Kidney (tissue), 14 donors: Measurements from ENCODE around the gene AGXT. TPM values are rescaled to one million over a fixed set of nuclear protein-coding genes. Genes with fewer than 3 reads are reported as not detected.

Experiments used
- DNase-seq, 5 donors: peaks; one replicate each; pipeline ENCODE4 v3.0.0-alpha.2; 2013 to 2020
- FAIRE-seq: peaks from 2 replicates; lab custom pipeline; 2012; peaks lifted over from hg19 to GRCh38; lab: Jason Lieb, UNC
- H3K27ac ChIP-seq, 2 donors: one replicate each; pipeline ENCODE4 v1.7.0; 2013; ENCODE audit warnings: low read depth in 2 of 2, low read length in 2 of 2, inconsistent platforms in 1 of 2
- H3K27me3 ChIP-seq: one replicate; pipeline ENCODE4 v1.7.1; 2013; ENCODE audit warnings: low read length, inconsistent platforms; ENCODE audit not compliant: control insufficient read depth, insufficient read depth
- H3K36me3 ChIP-seq, 3 donors: one replicate each; pipeline versions ENCODE4 v1.7.0 to v1.7.1; 2013; ENCODE audit warnings: low read length in 3 of 3, control low read depth in 1 of 3, inconsistent platforms in 1 of 3; ENCODE audit not compliant: insufficient read depth in 3 of 3, control insufficient read depth in 2 of 3
- H3K4me1 ChIP-seq, 3 donors: one replicate each; pipeline versions ENCODE4 v1.7.0 to v1.7.1; 2013; ENCODE audit warnings: low read length in 3 of 3, inconsistent platforms in 1 of 3, low read depth in 1 of 3; ENCODE audit not compliant: control insufficient read depth in 2 of 3, insufficient read depth in 2 of 3
- H3K4me3 ChIP-seq, 3 donors: one replicate each; pipeline versions ENCODE4 v1.7.0 to v1.8.1; 2013; ENCODE audit warnings: low read length in 3 of 3, control low read depth in 1 of 3, inconsistent platforms in 1 of 3
- H3K9ac ChIP-seq, 3 donors: one replicate each; pipeline versions ENCODE4 v1.7.0 to v1.7.1; 2013; ENCODE audit warnings: low read length in 3 of 3, control low read depth in 1 of 3, inconsistent platforms in 1 of 3
- H3K9me3 ChIP-seq, 3 donors: one replicate each; pipeline versions ENCODE4 v1.7.0 to v1.7.1; 2013; ENCODE audit warnings: low read length in 3 of 3, control low read depth in 1 of 3, inconsistent platforms in 1 of 3; ENCODE audit not compliant: control insufficient read depth in 2 of 3, insufficient read depth in 1 of 3
- intact Hi-C: fragments of 100-400 bp; cut with DNase I; formaldehyde crosslinking; loops from one replicate; pipeline ENCODE4 v1.11.1; 2022
- polyA plus RNA-seq: library from polyadenylated mRNA; stranded (reverse); fragments of 350-450 nt; fragmentation: Illumina TruSeq; extraction: RNeasy Lipid Tissue Mini Kit (QIAGEN cat#74804); gene quantifications from one replicate; pipeline ENCODE4 v1.2.3, GENCODE V29; 2014; ENCODE audit warnings: low read depth, low replicate concordance; ENCODE audit not compliant: insufficient read depth
- total RNA-seq: library from RNA; stranded (reverse); fragmentation: NEBNext Ultra II Directional; extraction: Animal tissue kit (Norgen Biotek cat#: 25700); gene quantifications from one replicate; pipeline ENCODE4 v1.2.1, GENCODE V29; 2021
- TF ChIP-seq, protein P1 (sequence below): IDR thresholded peaks from 3 replicates; pipeline ENCODE4 v1.5.1; 2012; ENCODE audit warnings: mild to moderate bottlenecking, moderate library complexity, borderline replicate concordance; ENCODE audit not compliant: insufficient read depth; ENCODE audit errors: extremely low read depth
- donor health status: control.
- donor health status: control.
- donor health status: control.
- donor health status: control.
- donor health status: control.
- donor health status: DM: yes; HTN: yes; CAD: no.
- donor health status: Normal renal cell carcinoma (clear cell type).

Gene AGXT
- total and polyA plus RNA-seq, 2 donors from 2014 or later, result 0.09 to 12.5 TPM

DNA sequence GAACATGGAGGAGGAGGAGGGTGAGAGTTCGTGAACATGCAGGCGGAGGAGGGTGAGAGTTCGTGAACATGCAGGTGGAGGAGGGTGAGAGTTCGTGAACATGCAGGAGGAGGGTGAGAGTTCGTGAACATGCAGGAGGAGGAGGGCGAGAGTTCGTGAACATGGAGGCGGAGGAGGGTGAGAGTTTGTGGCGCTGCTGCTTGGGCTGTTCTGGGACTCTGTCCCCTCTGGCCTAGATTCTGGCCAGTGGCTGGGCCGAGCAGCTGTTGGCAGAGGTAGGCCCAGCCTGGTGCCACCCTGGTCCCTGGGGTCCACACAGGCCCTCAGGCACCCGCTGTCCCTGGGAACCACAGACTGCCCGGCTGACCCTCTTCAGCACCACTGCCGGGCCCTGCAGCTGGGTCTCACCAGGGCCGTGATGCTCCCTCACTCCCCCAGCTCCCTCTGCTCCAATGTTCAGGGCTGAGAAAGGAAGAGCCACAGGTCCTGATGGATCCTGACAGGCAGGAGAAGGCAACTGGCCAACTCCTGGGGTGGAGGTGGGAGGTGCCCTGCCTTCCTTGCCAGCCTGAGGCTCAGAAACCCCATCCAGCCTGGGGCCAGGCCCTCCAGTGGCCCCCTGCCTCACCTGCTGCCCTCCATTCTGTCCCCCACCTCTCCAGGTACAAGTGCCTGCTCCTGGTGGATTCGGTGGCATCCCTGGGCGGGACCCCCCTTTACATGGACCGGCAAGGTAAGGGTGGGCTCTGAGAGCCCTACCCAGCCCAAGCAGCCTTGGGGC is 3.9 kb downstream of the AGXT start:
- H3K9me3 ChIP-seq, result no peaks in the 10 kb centered on the region
- peak in 2 of 5 donors; percentile 31 to 65 for DNase-seq
- intact Hi-C loops, result no loop called here
- no peaks in the 10 kb centered on the region for H3K27me3 ChIP-seq
- no peaks in the 10 kb centered on the region for H3K36me3 ChIP-seq
- no peak overlapping the region for H3K27ac ChIP-seq
- TF ChIP-seq, protein P1, sequence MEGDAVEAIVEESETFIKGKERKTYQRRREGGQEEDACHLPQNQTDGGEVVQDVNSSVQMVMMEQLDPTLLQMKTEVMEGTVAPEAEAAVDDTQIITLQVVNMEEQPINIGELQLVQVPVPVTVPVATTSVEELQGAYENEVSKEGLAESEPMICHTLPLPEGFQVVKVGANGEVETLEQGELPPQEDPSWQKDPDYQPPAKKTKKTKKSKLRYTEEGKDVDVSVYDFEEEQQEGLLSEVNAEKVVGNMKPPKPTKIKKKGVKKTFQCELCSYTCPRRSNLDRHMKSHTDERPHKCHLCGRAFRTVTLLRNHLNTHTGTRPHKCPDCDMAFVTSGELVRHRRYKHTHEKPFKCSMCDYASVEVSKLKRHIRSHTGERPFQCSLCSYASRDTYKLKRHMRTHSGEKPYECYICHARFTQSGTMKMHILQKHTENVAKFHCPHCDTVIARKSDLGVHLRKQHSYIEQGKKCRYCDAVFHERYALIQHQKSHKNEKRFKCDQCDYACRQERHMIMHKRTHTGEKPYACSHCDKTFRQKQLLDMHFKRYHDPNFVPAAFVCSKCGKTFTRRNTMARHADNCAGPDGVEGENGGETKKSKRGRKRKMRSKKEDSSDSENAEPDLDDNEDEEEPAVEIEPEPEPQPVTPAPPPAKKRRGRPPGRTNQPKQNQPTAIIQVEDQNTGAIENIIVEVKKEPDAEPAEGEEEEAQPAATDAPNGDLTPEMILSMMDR, result no peak
- H3K9ac ChIP-seq, result no peak overlapping the region
- no peak overlapping the region for H3K4me3 ChIP-seq
- peaks cover 0 to 13% (median 0%) of the 10 kb centered on the region in 3 donors for H3K4me1 ChIP-seq
- FAIRE-seq, result no peak

DNA sequence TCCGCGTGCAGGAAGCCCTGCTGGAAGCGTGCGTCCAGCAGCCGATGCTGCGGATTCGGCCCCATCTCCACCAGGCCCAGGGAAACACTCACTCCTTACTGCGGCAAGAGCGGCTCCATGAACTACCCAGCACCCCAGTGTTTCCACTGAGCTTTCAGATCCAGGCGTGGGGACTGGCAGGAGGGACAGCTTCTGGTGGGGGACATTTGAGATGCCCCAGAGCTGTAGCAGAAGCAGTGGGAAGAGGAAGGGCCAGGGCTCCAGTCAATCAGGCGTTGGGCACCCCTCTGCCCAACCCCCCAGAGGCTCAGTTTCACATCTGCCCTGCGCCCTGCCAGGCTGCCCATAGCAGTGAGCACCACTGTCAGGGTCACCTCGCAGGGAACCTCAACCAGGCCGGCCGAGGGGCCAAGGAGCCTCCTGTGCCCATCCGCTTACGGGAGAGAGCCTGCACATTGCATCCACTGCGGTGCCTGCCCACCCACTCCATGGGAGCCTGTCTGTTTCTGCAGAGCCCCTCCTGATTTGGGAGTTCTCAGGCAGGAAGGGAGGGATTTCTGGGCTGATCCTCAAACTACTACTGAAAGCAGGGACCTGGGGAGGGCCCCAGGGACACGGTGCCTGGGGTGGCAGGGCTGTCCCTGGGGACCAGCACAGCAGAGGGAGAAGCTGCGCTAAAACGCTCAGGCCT is 4.6 kb downstream of the AGXT start:
- intact Hi-C loops, result no loop called here
- DNase-seq, result peak in 1 of 5 donors; percentile 61
- no peak for FAIRE-seq
- Histone ChIP-seq H3K27ac (no peak overlapping the region), H3K4me1 (peaks cover 0 to 13% (median 0%) of the 10 kb centered on the region in 3 donors), H3K9me3 (no peaks in the 10 kb centered on the region), H3K9ac (no peak overlapping the region), H3K36me3 (no peaks in the 10 kb centered on the region), H3K4me3 (no peak overlapping the region), H3K27me3 (no peaks in the 10 kb centered on the region)
- TF ChIP-seq, protein P1, result no peak

DNA sequence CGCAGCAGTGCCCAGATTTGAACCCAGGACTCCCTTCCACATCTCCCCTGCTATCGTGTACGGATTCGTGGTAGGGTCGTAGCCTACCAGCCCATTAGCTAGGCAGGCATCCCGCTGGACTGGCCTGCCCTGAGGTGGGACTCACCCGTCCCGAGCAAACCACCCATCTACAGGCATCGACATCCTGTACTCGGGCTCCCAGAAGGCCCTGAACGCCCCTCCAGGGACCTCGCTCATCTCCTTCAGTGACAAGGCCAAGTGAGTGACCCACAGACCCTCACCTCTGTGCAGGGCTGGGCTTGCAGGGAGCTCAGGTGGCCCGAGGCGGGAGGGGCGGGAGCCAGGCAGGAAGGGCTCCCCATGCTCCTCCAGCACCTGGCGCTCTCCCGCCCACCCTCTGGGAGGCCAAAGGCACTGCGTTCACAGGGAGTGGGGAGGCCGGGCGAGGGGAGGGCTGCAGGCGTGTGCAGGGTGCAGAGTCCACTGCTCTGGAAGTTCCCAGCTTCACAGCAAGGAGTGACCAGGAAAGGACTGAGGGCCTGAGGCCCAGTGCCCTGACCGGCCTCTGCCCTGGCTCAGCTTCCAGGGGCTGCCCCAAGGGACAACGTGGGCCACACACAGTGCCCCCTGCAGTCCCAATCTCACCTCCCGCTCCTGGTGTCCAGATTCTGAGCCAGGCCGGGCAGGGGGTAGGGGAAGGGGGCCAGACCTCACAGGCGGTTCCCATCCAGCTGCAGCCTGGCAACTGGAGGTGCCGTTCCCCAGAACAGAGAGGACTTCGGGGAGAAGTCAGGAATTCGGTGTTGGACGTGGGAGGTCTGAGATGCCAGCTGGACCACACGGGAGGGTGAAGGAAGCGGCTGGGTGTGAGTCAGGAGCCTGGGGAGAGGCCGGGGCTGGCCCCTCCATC is 5.4 kb downstream of the AGXT start:
- FAIRE-seq (no peak), DNase-seq (peak; percentile 31 to 65 (median 48))
- H3K9me3 ChIP-seq, result no peaks in the 10 kb centered on the region
- TF ChIP-seq, protein P1, result no peak
- H3K4me1 ChIP-seq, result peaks cover 0 to 13% (median 0%) of the 10 kb centered on the region in 3 donors
- no peaks in the 10 kb centered on the region for H3K27me3 ChIP-seq
- peak overlapping the region; percentile 8 to 65 for H3K27ac ChIP-seq
- no peak overlapping the region for H3K9ac ChIP-seq
- no peaks in the 10 kb centered on the region for H3K36me3 ChIP-seq
- intact Hi-C loops, result no loop called here
- no peak overlapping the region for H3K4me3 ChIP-seq
